GM21515 (cell line): ENCODE results near the gene HIRA.
"Not testable (repeated sequence)": the region's sequence is repeated elsewhere in the genome, so short reads cannot be mapped to it uniquely, and the experiment has no call there.

Experiments used
- ATAC-seq: cut with Tn5 transposase; IDR thresholded peaks from one replicate; pipeline ENCODE4 v1.9.1; 2021; ENCODE audit not compliant: unreplicated experiment

HIRA gene

DNA sequence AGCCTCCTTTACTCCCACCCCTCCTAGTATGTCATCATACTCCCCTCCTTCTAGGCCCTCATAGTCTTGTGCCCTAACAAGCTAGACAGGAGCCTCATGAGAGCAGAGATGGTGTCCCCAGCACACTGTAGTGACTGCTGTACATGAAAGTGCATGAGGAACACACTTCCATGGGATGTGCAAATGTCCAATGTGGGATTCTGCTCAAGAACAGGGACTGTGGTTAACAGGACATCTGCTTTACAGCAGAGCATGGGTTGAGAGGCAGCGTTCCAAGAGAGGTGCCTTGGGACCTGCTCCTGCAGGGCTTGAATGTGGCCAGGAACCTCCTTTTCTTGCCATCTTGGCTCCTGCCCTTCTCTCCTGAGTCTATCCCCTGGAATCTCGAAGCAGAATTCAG, 45.3 kb downstream of the HIRA start:
- ATAC-seq: no peak

GRCh38 chr22:19385221-19385906, 46.2 kb downstream of the HIRA start:
- ATAC-seq: no peak

GRCh38 chr22:19383292-19383691, 48.2 kb downstream of the HIRA start:
- ATAC-seq: no peak

DNA sequence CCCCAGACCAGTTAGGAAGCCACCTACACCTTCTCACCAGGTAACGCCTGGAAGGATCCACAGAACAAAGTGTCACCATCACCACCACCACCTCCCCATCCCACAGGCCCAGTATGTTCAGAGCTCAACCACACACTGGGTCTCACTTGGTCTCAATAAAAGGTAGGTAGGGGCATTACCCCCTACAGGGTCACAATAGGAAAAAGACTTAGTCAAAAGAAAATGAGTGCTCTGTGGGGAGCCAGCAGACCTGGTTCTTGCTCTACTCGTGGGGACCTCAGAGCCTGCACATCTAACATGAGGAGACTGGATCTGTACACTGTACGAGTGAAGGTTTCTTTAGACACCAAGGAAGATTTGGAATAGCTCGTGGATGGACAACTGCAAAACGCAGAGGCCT, 49.3 kb downstream of the HIRA start:
- ATAC-seq: no peak

DNA sequence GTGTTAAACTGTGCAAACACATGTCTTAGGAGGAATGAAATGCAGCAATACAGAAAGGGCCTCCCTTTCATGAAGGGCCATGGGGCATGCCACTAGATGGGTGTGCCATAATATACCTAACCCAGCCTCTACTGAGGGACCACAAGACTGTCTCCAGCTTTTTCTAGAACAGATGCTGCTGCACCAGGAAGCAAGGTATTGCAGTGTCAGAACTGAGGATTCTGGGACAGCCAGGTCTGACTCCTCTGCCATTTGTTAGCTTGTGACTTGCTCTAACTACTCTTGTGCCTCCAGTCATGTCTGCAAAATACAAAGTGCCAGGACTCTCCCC, 53.2 kb downstream of the HIRA start:
- no peak for ATAC-seq

DNA sequence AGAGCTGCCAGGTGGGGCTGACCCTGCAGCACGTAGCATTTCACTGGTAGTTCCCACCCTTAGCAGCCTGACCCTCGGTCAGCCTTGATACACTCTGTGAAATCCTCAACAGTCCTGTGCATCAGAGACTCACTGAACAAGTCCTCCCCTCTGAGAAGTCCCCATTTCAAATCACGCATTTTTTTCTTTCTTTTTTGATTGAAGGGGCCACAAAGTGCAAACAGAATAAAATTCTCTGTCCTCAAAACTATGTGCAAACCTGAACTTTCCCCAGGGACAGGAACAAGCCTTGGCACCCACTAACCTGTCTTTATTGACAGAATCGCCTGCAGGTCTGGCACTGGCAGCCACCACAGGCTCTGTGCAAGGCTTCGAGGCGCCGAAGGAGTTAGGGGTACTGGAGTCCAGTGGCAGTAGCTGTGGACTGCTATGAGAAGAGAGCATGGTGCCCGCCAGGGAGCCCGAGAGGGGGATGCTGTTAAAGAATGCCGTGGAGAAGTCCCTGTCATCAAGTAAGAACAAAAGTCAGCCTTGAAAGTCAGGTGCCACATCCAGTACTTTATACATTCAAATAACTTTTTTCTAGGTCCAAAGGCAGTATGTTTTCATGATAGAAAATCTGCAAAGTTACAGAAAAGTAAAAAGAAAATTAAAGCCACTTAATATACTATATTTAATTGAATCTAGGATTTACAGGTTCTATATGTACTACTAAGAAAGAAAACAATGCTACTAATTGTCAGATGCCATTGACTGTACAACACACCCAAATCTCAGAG, 53.8 kb downstream of the HIRA start:
- no peak for ATAC-seq

DNA sequence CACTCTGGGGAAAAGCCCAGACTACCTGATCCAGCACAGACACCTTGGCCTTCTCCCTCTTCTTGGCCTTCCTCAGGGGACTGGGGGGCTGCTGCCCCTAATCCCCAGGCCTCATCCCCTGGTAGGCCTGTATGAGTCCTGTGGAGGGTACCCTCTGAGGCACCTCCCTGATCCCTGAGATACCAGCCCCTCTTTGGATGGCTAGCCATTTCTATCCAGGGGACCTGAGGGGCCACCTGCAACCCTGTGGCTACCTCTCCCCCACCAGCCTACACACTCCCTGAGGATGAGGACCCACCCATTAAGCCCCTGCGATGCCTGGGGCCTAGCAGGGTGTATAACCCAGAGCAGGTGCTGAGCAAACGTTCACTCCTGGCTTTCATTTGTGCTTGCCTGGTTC, 54.6 kb downstream of the HIRA start:
- ATAC-seq: no peak

DNA sequence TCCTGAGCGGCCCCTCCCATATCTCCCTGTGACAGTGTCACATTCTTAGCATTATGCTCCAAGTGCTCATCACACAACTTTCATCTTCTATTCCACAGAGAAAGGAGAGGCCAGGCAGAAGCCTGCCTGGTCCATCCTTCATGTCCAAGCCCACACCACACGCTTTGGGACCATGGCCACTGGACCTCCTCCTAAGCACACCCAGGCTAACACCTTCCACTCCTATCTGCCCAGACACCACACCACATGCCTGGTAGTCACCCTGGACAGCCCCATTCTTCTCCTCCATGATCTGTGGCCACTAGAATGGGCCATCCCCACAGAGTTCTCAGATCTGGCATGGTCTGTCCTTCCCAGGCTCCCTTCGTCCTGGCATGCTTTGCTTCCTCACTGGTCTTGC, 55.3 kb downstream of the HIRA start:
- ATAC-seq: no peak

DNA sequence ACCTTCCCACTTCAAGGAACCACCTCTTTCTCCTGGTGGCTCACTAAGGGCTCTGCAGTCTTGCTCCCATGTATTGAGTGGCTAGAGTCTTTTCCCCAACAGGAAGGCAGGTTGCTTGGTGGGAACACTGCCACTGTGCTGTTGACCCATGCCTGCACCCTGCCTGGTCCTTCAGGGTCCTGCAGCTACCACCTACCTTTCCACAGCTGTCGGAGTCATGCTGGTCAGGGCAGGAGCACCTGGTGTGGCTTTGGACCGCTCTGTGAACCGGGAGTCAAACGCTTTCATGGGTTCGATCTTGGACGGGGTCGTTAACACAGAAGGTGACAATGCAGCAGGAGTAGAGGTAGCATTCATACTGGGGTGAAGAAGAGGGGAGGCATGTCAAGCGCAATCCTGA, 56.1 kb downstream of the HIRA start:
- ATAC-seq: no peak

GRCh38 chr22:19374410-19374809, 57.1 kb downstream of the HIRA start:
- no peak for ATAC-seq

GRCh38 chr22:19373450-19373849, 58.1 kb downstream of the HIRA start:
- no peak for ATAC-seq

DNA sequence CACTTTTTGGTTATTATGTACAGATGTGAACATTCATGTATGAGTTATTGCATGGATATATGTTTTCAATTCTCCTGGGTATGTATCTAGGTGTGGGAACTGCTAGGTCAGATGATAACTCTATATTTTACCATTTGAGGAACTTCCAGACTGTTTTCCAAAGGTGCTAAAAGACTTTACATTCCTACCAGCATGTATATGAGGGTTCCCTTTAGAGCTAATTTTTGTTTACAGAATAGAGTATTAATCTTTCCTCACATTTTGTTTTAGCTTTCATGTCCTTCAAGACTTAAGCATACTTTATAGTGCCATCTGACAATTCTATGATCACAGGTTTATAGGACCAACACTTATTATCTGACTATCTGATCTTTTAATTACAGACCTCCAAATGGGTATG, 59.6 kb downstream of the HIRA start:
- no peak for ATAC-seq

DNA sequence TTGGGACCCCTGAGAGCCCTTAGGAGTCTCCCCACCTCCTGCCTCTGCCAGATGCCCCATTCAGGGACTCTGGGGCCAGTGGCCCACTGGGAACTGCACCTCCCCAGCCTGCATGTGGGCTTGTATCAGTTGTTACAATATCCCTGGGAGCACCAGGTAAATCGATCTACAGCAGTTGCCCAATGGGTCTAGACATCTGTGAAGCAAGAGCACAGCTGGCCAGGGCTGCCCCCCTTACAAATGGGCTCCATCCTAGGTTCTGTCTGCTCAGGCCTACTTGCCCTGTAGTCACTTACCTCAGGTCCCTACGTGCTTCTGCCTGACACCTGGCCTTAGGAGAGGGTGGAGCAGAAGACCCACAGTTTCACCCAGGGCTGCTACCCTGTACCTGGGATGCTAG, 62.7 kb downstream of the HIRA start:
- no peak for ATAC-seq

DNA sequence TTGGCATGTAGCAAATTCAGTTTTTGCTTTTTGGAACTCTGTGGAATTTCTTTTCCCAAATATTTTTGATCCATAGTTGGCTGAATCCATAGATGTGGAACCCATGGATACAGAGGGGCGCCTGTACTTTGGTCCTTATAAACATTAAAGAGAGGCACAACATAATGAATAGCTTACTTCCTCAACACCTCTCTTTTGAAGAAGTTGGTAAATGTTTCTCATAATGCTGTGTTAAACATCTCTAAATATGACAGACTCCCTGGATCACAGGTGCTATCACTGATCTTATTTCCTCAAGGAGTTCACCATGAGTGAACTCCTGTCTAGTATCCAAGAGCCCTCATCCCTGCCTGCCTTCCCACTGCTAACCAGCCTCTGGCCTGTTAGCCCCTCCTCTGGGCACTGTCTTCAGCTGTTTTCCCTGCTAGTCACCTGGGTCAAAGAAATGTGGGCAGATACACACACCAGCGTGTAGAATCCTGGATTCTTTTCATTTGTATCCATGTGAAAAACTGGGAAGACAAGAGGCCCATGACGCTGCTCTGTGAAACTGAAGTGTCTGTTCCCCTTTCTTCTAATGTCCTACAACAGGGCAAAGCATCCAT, 63.7 kb downstream of the HIRA start:
- ATAC-seq: no peak

DNA sequence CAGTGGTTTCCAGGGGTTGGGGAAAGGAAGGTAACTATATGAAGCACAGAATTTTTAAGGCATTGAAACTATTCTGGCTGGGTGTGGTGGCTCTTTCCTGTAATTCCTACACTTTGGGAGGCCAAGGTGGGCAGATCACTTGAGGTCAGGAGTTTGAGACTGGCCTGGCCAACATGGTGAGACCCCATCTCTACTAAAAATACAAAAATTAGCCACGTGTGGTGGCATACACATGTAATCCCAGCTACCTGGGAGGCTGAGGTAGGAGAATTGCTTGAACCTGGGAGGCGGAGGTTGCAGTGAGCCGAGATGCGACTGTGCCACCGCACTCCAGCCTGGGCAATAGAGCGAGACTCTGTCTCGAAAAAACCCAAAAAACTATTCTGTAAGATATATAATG, 68.0 kb downstream of the HIRA start:
- ATAC-seq: not testable (repeated sequence)

- peak; percentile 71 for ATAC-seq
These were observed 69.9 kb downstream of the HIRA start for GRCh38 chr22:19361501-19362103.

- no peak for ATAC-seq
These were observed 70.7 kb downstream of the HIRA start for GRCh38 chr22:19360862-19361261.

DNA sequence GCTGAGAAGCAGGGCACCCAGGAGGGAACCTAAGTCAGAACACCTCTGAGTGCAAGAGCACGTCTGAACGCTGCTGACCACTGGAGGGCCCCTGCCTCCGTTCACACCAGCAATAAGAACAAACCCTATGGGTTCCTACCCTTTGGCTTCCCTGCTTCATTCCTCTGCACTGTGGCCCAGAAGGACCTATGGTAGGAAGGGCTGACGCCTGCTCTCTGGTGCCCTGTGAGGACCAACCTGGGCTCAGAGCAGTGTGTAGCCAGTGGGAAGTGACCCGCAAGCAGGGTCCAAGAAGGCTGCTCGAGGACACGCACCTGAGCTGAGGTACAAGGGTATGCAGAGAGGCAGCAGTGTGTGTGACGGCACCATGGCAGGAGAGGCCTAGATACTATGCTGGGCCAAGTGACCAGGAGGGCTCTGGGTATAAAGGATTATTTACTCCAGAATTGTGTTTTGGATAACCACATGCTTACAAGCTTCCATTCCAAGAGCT, 71.2 kb downstream of the HIRA start:
- no peak for ATAC-seq

DNA sequence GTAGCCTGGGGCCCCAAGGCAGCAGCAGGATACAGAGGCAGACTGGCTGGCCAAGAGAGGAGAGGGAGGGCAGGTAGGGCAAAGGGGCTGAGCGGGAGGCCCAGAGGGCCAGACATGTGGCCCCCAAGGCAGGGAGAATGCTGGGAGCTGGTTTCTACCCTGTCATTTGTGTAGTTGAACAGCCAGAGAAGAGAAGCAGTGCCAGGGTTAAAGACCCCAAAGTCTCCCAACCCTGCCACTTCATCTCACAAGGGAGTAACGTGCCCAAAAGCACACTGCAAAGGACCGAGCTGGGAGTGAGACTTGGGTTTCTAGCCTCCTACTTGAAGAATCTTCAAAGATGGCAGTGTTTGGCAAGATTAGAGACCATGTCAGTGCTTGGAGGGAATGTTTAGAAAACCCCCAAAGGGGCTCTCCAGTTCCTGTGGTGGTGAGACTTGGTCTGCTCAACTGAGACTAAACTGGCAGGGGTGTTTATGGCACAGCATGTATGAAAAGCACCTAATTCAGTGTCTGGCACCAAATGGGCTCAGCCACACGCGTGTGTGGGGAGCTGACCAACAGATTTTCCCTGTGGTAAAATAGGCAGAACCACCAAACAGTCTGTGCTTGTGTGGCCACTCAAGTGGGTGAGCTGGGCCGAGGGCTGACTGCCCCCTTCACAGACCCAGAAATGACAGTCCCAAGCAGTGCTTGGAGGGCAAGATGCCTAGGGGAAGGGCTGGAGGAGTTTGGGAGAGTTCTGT, 71.8 kb downstream of the HIRA start:
- ATAC-seq: no peak

- no peak for ATAC-seq
These were observed 72.6 kb downstream of the HIRA start for GRCh38 chr22:19358703-19359553.
